ENCODE measurements around the gene GMPS. TPM values are rescaled to one million over a fixed set of nuclear protein-coding genes. Genes with fewer than 3 reads are reported as not detected.
"Not testable (repeated sequence)": the region's sequence is repeated elsewhere in the genome, so short reads cannot be mapped to it uniquely, and the experiment has no call there.

GMPS gene
- total RNA-seq, 4 donors from 2014 or later: 3.0 to 45.2 (median 20.4) TPM

- H3K9me3 ChIP-seq: no peaks in the 10 kb centered on the region
- H3K27me3 ChIP-seq: no peaks in the 10 kb centered on the region
- peak; percentile 30 for DNase-seq
- TF ChIP-seq, protein P1, sequence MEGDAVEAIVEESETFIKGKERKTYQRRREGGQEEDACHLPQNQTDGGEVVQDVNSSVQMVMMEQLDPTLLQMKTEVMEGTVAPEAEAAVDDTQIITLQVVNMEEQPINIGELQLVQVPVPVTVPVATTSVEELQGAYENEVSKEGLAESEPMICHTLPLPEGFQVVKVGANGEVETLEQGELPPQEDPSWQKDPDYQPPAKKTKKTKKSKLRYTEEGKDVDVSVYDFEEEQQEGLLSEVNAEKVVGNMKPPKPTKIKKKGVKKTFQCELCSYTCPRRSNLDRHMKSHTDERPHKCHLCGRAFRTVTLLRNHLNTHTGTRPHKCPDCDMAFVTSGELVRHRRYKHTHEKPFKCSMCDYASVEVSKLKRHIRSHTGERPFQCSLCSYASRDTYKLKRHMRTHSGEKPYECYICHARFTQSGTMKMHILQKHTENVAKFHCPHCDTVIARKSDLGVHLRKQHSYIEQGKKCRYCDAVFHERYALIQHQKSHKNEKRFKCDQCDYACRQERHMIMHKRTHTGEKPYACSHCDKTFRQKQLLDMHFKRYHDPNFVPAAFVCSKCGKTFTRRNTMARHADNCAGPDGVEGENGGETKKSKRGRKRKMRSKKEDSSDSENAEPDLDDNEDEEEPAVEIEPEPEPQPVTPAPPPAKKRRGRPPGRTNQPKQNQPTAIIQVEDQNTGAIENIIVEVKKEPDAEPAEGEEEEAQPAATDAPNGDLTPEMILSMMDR (IDR thresholded peaks at IDR 0.05): peak in 4 of 5 experiments; percentile 12 to 52 (median 18)
- TF ChIP-seq POLR2AphosphoS5 (IDR thresholded peaks at IDR 0.05): no peak
- peaks cover 25 to 56% (median 36%) of the 10 kb centered on the region in 4 donors for H3K4me1 ChIP-seq
- peak overlapping the region; percentile 91 to 97 (median 94) for H3K27ac ChIP-seq
- WGBS, 2 donors (ENCODE audit: low coverage in 1 of 2): 1% methylated on average over 39 of the region's 45 CpGs; no CpG with 5 or more reads in 1 of the 2 donors
- H3K36me3 ChIP-seq: no peaks in the 10 kb centered on the region
- intact Hi-C loops (cut with DNase I; ENCODE audit: low total_unique reads) (loop anchor here (2.0 kb wide), 1 partner anchor 15 kb away; no protein-coding TSS in a partner anchor), in situ Hi-C loops (cut with MboI; ENCODE audit: low pct_ligation_motif_present in 1 of 4, low pct_unique_long_range_greater_than_20kb in 1 of 4, low sequenced_read_pairs in 3 of 4) (loop anchor here in 1 of 4 donors (25.0 kb wide), 1 partner anchor 1309 kb away; the partner anchor contains the start of gene CCNL1)
- peak overlapping the region; percentile 29 to 91 (median 78) for H3K4me3 ChIP-seq
These were observed 17.0 kb upstream of the GMPS start for GRCh38 chr3:155853214-155854140.

- 1% methylated on average over 42 of the region's 50 CpGs; no CpG with 5 or more reads in 1 of the 2 donors for WGBS, 2 donors (ENCODE audit: low coverage in 1 of 2)
- H3K36me3 ChIP-seq: no peaks in the 10 kb centered on the region
- H3K9me3 ChIP-seq: no peaks in the 10 kb centered on the region
- H3K27ac ChIP-seq: peak within 1 kb of the TSS; percentile 91 to 97 (median 94)
- H3K4me1 ChIP-seq: peaks cover 25 to 47% (median 33%) of the 10 kb centered on the region in 4 donors
- intact Hi-C loops (cut with DNase I; ENCODE audit: low total_unique reads) (loop anchor here (2.0 kb wide), 1 partner anchor 14 kb away; no protein-coding TSS in a partner anchor), in situ Hi-C loops (cut with MboI; ENCODE audit: low pct_ligation_motif_present in 1 of 4, low pct_unique_long_range_greater_than_20kb in 1 of 4, low sequenced_read_pairs in 3 of 4) (loop anchor here in 1 of 4 donors (25.0 kb wide), 1 partner anchor 1308 kb away; the partner anchor contains the start of gene CCNL1)
- DNase-seq: peak; percentile 99
- peak; percentile 84 for TF ChIP-seq POLR2A (IDR thresholded peaks at IDR 0.05)
- TF ChIP-seq, protein P1 (IDR thresholded peaks at IDR 0.05): peak in 1 of 5 experiments; percentile 6
- peak; percentile 84 to 88 (median 87) for TF ChIP-seq POLR2AphosphoS5 (IDR thresholded peaks at IDR 0.05)
- TF ChIP-seq EP300 (IDR thresholded peaks at IDR 0.05; ENCODE audit: low read depth): no peak
- H3K27me3 ChIP-seq: no peaks in the 10 kb centered on the region
- peak within 1 kb of the TSS; percentile 45 to 91 (median 78) for H3K4me3 ChIP-seq
These were observed 16.1 kb upstream of the GMPS start, which contains the start of gene SLC33A1 for GRCh38 chr3:155854141-155854940. Gene SLC33A1 (minus strand): TSS chr3:155854427. CDS start chr3:155853997, 430 bp downstream.

DNA sequence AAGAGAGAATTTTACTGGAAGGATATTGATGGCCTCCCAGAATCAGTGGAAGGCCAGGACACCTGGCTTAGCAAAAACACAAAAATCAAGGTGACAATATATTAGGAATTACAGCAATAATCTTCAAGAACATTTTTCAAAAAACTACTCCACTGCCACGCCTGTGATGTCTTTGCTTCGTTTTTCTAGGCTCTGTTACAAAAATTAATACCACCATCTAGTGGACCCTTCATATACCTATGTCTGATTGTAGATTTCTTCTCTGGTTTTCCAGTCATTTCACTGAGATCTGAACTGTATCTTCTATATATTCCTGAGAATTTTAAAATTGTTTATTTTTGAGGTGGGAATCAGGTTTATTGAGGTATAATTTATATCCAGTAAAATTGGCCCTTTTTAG lies 10.6 kb upstream of the GMPS start:
- in situ Hi-C loops (cut with MboI; ENCODE audit: low pct_ligation_motif_present in 1 of 4, low pct_unique_long_range_greater_than_20kb in 1 of 4, low sequenced_read_pairs in 3 of 4) (loop anchor here in 1 of 4 donors (25.0 kb wide), 1 partner anchor 1302 kb away; the partner anchor contains the start of gene CCNL1), intact Hi-C loops (cut with DNase I; ENCODE audit: low total_unique reads) (no loop called here)
- TF ChIP-seq POLR2A (IDR thresholded peaks at IDR 0.05) (no peak), EP300 (IDR thresholded peaks at IDR 0.05; ENCODE audit: low read depth) (no peak), POLR2AphosphoS5 (IDR thresholded peaks at IDR 0.05) (no peak)
- TF ChIP-seq, protein P1 (IDR thresholded peaks at IDR 0.05): no peak
- H3K36me3 ChIP-seq: no peaks in the 10 kb centered on the region
- H3K4me3 ChIP-seq: no peak overlapping the region
- H3K4me1 ChIP-seq: peaks cover 0 to 6% (median 0%) of the 10 kb centered on the region in 4 donors
- H3K9me3 ChIP-seq: no peaks in the 10 kb centered on the region
- no peaks in the 10 kb centered on the region for H3K27me3 ChIP-seq
- WGBS, 2 donors (ENCODE audit: low coverage in 1 of 2): 7 to 8% methylated on average over 2 of the region's 2 CpGs
- no peak overlapping the region for H3K27ac ChIP-seq
- DNase-seq: no peak

- WGBS, 2 donors (ENCODE audit: low coverage in 1 of 2): 90% methylated on average over 5 of the region's 5 CpGs; no CpG with 5 or more reads in 1 of the 2 donors
- H3K9me3 ChIP-seq; H3K4me3 ChIP-seq; H3K27ac ChIP-seq; intact Hi-C loops (cut with DNase I; ENCODE audit: low total_unique reads); H3K27me3 ChIP-seq; H3K36me3 ChIP-seq; H3K4me1 ChIP-seq; DNase-seq: not testable (repeated sequence)
- in situ Hi-C loops (cut with MboI; ENCODE audit: low pct_ligation_motif_present in 1 of 4, low pct_unique_long_range_greater_than_20kb in 1 of 4, low sequenced_read_pairs in 3 of 4): loop anchor here in 1 of 4 donors (25.0 kb wide), 1 partner anchor 1302 kb away; the partner anchor contains the start of gene CCNL1
These were observed 10.0 kb upstream of the GMPS start for GRCh38 chr3:155860424-155860823.
